Fibroblast of lung (primary cell): Measurements from ENCODE around the gene LMO7. TPM values are rescaled to one million over a fixed set of nuclear protein-coding genes. Genes with fewer than 3 reads are reported as not detected.
A peak's percentile ranks its signal among the peaks of the same experiment; 100 is the strongest.

ENCODE experiments used
- DNase-seq, 2 donors: peaks; one replicate each; pipeline versions ENCODE4 v3.0.0 to v3.0.0-alpha.2; 2010; ENCODE audit warnings: low read depth in 2 of 2
- H2AFZ ChIP-seq: 2 replicates; pipeline ENCODE4 v1.5.1; 2012; ENCODE audit warnings: low read length, control low read depth, inconsistent platforms
- H3K27ac ChIP-seq: 2 replicates; pipeline ENCODE4 v1.5.1; 2011; ENCODE audit warnings: low read length, control low read depth; ENCODE audit not compliant: insufficient read depth
- H3K27me3 ChIP-seq: 2 replicates; pipeline ENCODE4 v1.5.1; 2011; ENCODE audit warnings: mild to moderate bottlenecking, low read length; ENCODE audit not compliant: control insufficient read depth, insufficient read depth
- H3K36me3 ChIP-seq: 2 replicates; pipeline ENCODE4 v1.5.1; 2011; ENCODE audit warnings: low read length; ENCODE audit not compliant: control insufficient read depth, insufficient read depth
- H3K4me1 ChIP-seq: 2 replicates; pipeline ENCODE4 v1.5.1; 2011; ENCODE audit warnings: low read length; ENCODE audit not compliant: control insufficient read depth, insufficient read depth; ENCODE audit errors: extremely low read depth
- H3K4me2 ChIP-seq: 2 replicates; pipeline ENCODE4 v1.5.1; 2011; ENCODE audit warnings: low read length, control low read depth; ENCODE audit not compliant: insufficient read depth; ENCODE audit errors: extremely low read depth
- H3K4me3 ChIP-seq, 4 experiments: fragments of 200-600 bp in 1 of 4; sonication (generic) in 1 of 4; replicated peaks in 1 of 4; 2 replicates each; pipeline ENCODE4 v1.5.1; 2011 to 2016; ENCODE audit warnings: low read length in 4 of 4, low read depth in 3 of 4, mild to moderate bottlenecking in 3 of 4, control low read depth in 2 of 4, inconsistent platforms in 1 of 4, mixed read lengths in 1 of 4; ENCODE audit not compliant: insufficient read depth in 1 of 4; ENCODE audit errors: control extremely low read depth in 1 of 4
- H3K79me2 ChIP-seq: 2 replicates; pipeline ENCODE4 v1.5.1; 2012; ENCODE audit warnings: mild to moderate bottlenecking, low read length, inconsistent platforms; ENCODE audit not compliant: control insufficient read depth, insufficient read depth
- H3K9ac ChIP-seq: 2 replicates; pipeline ENCODE4 v1.5.1; 2011; ENCODE audit warnings: mild to moderate bottlenecking, low read length, control low read depth; ENCODE audit not compliant: insufficient read depth
- H3K9me3 ChIP-seq: 2 replicates; pipeline ENCODE4 v1.5.1; 2012; ENCODE audit warnings: low read depth, low read length; ENCODE audit not compliant: control insufficient read depth, insufficient read depth
- H4K20me1 ChIP-seq: 2 replicates; pipeline ENCODE4 v1.5.1; 2011; ENCODE audit warnings: low read length; ENCODE audit not compliant: control insufficient read depth, insufficient read depth; ENCODE audit errors: extremely low read depth
- CTCF ChIP-seq, 2 donors: IDR thresholded peaks in 1 of 2; conservative IDR thresholded peaks in 1 of 2; 1 replicate in 1 of 2; 2 replicates in 1 of 2; pipeline ENCODE4 v1.5.1; 2011 to 2012; ENCODE audit warnings: low read length in 2 of 2, control low read depth in 1 of 2, inconsistent platforms in 1 of 2, low read depth in 1 of 2, mild to moderate bottlenecking in 1 of 2
- EZH2 ChIP-seq: IDR thresholded peaks from 2 replicates; pipeline ENCODE4 v1.5.1; 2012; ENCODE audit warnings: low read length, control low read depth, mild to moderate bottlenecking; ENCODE audit errors: missing control alignments
- polyA plus RNA-seq, 2 donors: library from polyadenylated mRNA; depleted of rRNA in 1 of 2; stranded (reverse) in 1 of 2; unstranded in 1 of 2; fragments of >200 nt; gene quantifications; 2 replicates each; pipeline ENCODE4 v1.2.1, GENCODE V29; 2011 to 2012; ENCODE audit warnings: missing spikeins in 1 of 2
- total RNA-seq: library from RNA; depleted of rRNA; stranded (reverse); fragments of >200 nt; gene quantifications from 2 replicates; pipeline ENCODE4 v1.2.1, GENCODE V29; 2014

LMO7 gene
- total and polyA plus RNA-seq, 2 donors (not counting 1 experiment from before 2014, with no cell fraction given) = 71.9 to 226 TPM

- H3K9me3 ChIP-seq = no peaks in the 10 kb centered on the region
- no peak overlapping the region for H3K9ac ChIP-seq
- H2AFZ ChIP-seq = no peak overlapping the region
- H3K4me3 ChIP-seq = no peak overlapping the region
- peaks cover 68% of the 10 kb centered on the region for H3K79me2 ChIP-seq
- H3K36me3 ChIP-seq = no peaks in the 10 kb centered on the region
- peaks cover 19% of the 10 kb centered on the region for H3K4me1 ChIP-seq
- H3K4me2 ChIP-seq = no peak overlapping the region
- H3K27me3 ChIP-seq = no peaks in the 10 kb centered on the region
- TF ChIP-seq EZH2 = no peak
- TF ChIP-seq CTCF (conservative IDR thresholded peaks at IDR 0.05 in 1 of 2, IDR thresholded peaks at IDR 0.05 in 1 of 2; ENCODE audit: low read depth in 1 of 2, low read length in 2 of 2) = no peak
- peaks cover 3% of the 10 kb centered on the region for H4K20me1 ChIP-seq
- H3K27ac ChIP-seq = no peak overlapping the region
- DNase-seq = no peak
Measured at GRCh38 chr13:75702476-75702875, 66.3 kb downstream of the LMO7 start.

GRCh38 chr13:75703769-75704168 lies 67.6 kb downstream of the LMO7 start:
- no peak overlapping the region for H3K4me2 ChIP-seq
- H4K20me1 ChIP-seq = peaks cover 3% of the 10 kb centered on the region
- H3K36me3 ChIP-seq = no peaks in the 10 kb centered on the region

GRCh38 chr13:75704194-75704926 lies 68.2 kb downstream of the LMO7 start:
- no peak for TF ChIP-seq CTCF (conservative IDR thresholded peaks at IDR 0.05 in 1 of 2, IDR thresholded peaks at IDR 0.05 in 1 of 2; ENCODE audit: low read depth in 1 of 2, low read length in 2 of 2)
- no peak for TF ChIP-seq EZH2
- H3K4me2 ChIP-seq = peak overlapping the region; percentile 69
- H3K4me3 ChIP-seq = no peak overlapping the region
- no peaks in the 10 kb centered on the region for H3K36me3 ChIP-seq
- peaks cover 19% of the 10 kb centered on the region for H3K4me1 ChIP-seq
- no peaks in the 10 kb centered on the region for H3K9me3 ChIP-seq
- peak overlapping the region; percentile 79 for H3K27ac ChIP-seq
- H3K27me3 ChIP-seq = no peaks in the 10 kb centered on the region
- peaks cover 71% of the 10 kb centered on the region for H3K79me2 ChIP-seq
- peak; percentile 54 to 96 for DNase-seq
- no peak overlapping the region for H2AFZ ChIP-seq
- peaks cover 3% of the 10 kb centered on the region for H4K20me1 ChIP-seq
- no peak overlapping the region for H3K9ac ChIP-seq

More at GRCh38 chr13:75703769-75704168, 67.6 kb downstream of the LMO7 start:
- peaks cover 74% of the 10 kb centered on the region for H3K79me2 ChIP-seq
- H3K9ac ChIP-seq = no peak overlapping the region
- no peak overlapping the region for H2AFZ ChIP-seq
- H3K27me3 ChIP-seq = no peaks in the 10 kb centered on the region
- TF ChIP-seq EZH2 = no peak
- no peak for TF ChIP-seq CTCF (conservative IDR thresholded peaks at IDR 0.05 in 1 of 2, IDR thresholded peaks at IDR 0.05 in 1 of 2; ENCODE audit: low read depth in 1 of 2, low read length in 2 of 2)
- H3K27ac ChIP-seq = peak overlapping the region; percentile 79
- H3K4me3 ChIP-seq = no peak overlapping the region
- H3K4me1 ChIP-seq = peaks cover 19% of the 10 kb centered on the region
- H3K9me3 ChIP-seq = no peaks in the 10 kb centered on the region
- DNase-seq = no peak
